GM12891 (cell line): ENCODE results near the gene RXFP1.

Experiments used
- POLR2A ChIP-seq: IDR thresholded peaks from 2 replicates; pipeline ENCODE4 v1.6.1; 2011; ENCODE audit warnings: low read depth, low read length, control low read depth
- POLR2AphosphoS5 ChIP-seq: IDR thresholded peaks from 2 replicates; pipeline ENCODE4 v1.6.1; 2011; ENCODE audit warnings: low read depth, low read length, control low read depth
- TAF1 ChIP-seq: IDR thresholded peaks from 2 replicates; pipeline ENCODE4 v1.6.1; 2011; ENCODE audit warnings: low read depth, low read length, control low read depth

GRCh38 chr4:158664806-158665205, 143.1 kb downstream of the RXFP1 start:
- TF ChIP-seq POLR2A, result no peak
- TF ChIP-seq TAF1, result no peak
- TF ChIP-seq POLR2AphosphoS5, result no peak
